Ishikawa (cell line): ENCODE measurements around the gene MAGI1.

Experiments
- CEBPB ChIP-seq: IDR thresholded peaks from 2 replicates; pipeline ENCODE4 v1.6.1; 2012
- EGR1 ChIP-seq: IDR thresholded peaks from 2 replicates; pipeline ENCODE4 v1.6.1; 2012
- USF1 ChIP-seq: IDR thresholded peaks from 2 replicates; pipeline ENCODE4 v1.6.1; 2012

GRCh38 chr3:65400899-65401298 is 637.8 kb downstream of the MAGI1 start:
- TF ChIP-seq CEBPB (no peak), USF1 (no peak), EGR1 (no peak)
